ENCODE measurements around the gene DNALI1. TPM values are rescaled to one million over a fixed set of nuclear protein-coding genes. Genes with fewer than 3 reads are reported as not detected.

DNALI1 gene
- total RNA-seq, 4 donors from 2014 or later: 0.26 to 13.9 (median 3.9) TPM

DNA sequence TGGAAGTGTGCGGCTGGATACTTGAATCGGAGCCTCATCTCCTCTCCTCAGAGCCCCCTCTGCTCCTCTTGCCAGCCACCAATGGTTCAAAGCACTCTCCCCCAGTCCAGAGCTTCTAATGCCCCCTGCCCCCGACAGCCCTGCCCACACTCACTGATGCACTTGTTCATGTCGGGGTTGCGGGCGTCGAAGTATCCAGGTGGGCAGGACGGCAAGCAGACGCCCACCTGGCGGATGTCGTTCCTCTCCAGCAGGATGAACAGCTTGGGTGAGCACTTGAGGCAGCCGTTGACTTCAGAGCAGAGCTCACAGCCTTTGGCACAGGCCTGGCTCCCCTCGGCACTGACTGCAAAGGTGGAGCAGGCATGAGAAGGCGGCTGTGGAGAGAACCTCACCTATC lies 59.6 kb downstream of the DNALI1 start:
- TF ChIP-seq, protein P1, sequence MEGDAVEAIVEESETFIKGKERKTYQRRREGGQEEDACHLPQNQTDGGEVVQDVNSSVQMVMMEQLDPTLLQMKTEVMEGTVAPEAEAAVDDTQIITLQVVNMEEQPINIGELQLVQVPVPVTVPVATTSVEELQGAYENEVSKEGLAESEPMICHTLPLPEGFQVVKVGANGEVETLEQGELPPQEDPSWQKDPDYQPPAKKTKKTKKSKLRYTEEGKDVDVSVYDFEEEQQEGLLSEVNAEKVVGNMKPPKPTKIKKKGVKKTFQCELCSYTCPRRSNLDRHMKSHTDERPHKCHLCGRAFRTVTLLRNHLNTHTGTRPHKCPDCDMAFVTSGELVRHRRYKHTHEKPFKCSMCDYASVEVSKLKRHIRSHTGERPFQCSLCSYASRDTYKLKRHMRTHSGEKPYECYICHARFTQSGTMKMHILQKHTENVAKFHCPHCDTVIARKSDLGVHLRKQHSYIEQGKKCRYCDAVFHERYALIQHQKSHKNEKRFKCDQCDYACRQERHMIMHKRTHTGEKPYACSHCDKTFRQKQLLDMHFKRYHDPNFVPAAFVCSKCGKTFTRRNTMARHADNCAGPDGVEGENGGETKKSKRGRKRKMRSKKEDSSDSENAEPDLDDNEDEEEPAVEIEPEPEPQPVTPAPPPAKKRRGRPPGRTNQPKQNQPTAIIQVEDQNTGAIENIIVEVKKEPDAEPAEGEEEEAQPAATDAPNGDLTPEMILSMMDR (IDR thresholded peaks at IDR 0.05): no peak
- Histone ChIP-seq H3K27me3 (no peaks in the 10 kb centered on the region), H3K4me1 (no peaks in the 10 kb centered on the region), H3K9me3 (no peaks in the 10 kb centered on the region), H3K27ac (no peak overlapping the region), H3K36me3 (no peaks in the 10 kb centered on the region), H3K4me3 (no peak overlapping the region)
- DNase-seq: no peak
- intact Hi-C loops (cut with DNase I; ENCODE audit: low total_unique reads): no loop called here

Small RNA genes within 50 kb of the gene (small RNA-seq; reads per million reads assigned to genes)
- gene AL034379.1: not detected

Other genes starting within 250 kb of the DNALI1 start
- gene ZC3H12A, start 82.4 kb upstream of the DNALI1 start, total RNA-seq: 10 to 100 TPM in 1 of 4 donors, 1 to 10 TPM in 3; 2.5 to 11.5 (median 8.5) TPM
- gene MEAF6, start 42.2 kb upstream of the DNALI1 start, total RNA-seq: 100 to 1,000 TPM in 1 of 4 donors, 10 to 100 TPM in 3; 39.1 to 186 (median 69.1) TPM
- 10 to 100 TPM in 3 of 4 donors, 1 to 10 TPM in 1; 2.0 to 21.2 (median 16.9) TPM for gene SNIP1, start 2.6 kb upstream of the DNALI1 start, total RNA-seq
- gene GNL2, start 39.0 kb downstream of the DNALI1 start, total RNA-seq: 1,000 to 10,000 TPM in 1 of 4 donors, 10 to 100 TPM in 3; 15.9 to 1,081 (median 52.9) TPM
- gene RSPO1, start 78.0 kb downstream of the DNALI1 start, total RNA-seq: 10 to 100 TPM in 3 of 4 donors, 1 to 10 TPM in 1; 4.6 to 74.6 (median 29.9) TPM
- 1 to 10 TPM in 1 of 4 donors, under 1 TPM in 1, not detected in 2; 0.18 to 5.9 TPM for gene CDCA8, start 135.6 kb downstream of the DNALI1 start, total RNA-seq
- under 1 TPM in 2 of 4 donors, not detected in 2; 0.41 to 0.67 TPM for gene EPHA10, start 208.2 kb downstream of the DNALI1 start, total RNA-seq
- gene MANEAL, start 236.9 kb downstream of the DNALI1 start, total RNA-seq: 1 to 10 TPM in 2 of 4 donors, not detected in 2; 1.8 to 2.6 TPM

Measured in uterus (tissue), 4 donors.